T-helper 2 cell treated with Interferon-gamma antibody and Interleukin-4, amounts not matched to agents 100 ng/mL and 5 ng/mL, for 36 hours (primary cell): Measurements from ENCODE around the gene KLHL22. TPM values are rescaled to one million over a fixed set of nuclear protein-coding genes. Genes with fewer than 3 reads are reported as not detected.
"Not testable (repeated sequence)": the region's sequence is repeated elsewhere in the genome, so short reads cannot be mapped to it uniquely, and the experiment has no call there.

Source experiments
- intact Hi-C: fragments of 100-400 bp; cut with micrococcal nuclease; formaldehyde crosslinking; loops from one replicate; pipeline ENCODE4 v1.15.1; 2023
- total RNA-seq: library from RNA; stranded (reverse); gene quantifications from 2 replicates; pipeline ENCODE4 v1.2.3, GENCODE V29; 2022

The KLHL22 gene
- total RNA-seq, result 45.7 and 52.1 TPM in 2 replicates

- intact Hi-C loops, result loop anchor here (10.0 kb wide), 1 partner anchor 210 kb away; no protein-coding TSS in a partner anchor
These were observed at the start of gene KLHL22 for GRCh38 chr22:20494978-20495860. KLHL22 (minus strand) TSS chr22:20495795; CDS start chr22:20489211, 6,584 bp downstream.

GRCh38 chr22:20545318-20545634 is 49.7 kb upstream of the KLHL22 start:
- intact Hi-C loops, result not testable (repeated sequence)

- intact Hi-C loops, result no loop called here
These were observed 47.1 kb upstream of the KLHL22 start for GRCh38 chr22:20542736-20543135.

- intact Hi-C loops, result no loop called here
These were observed 46.5 kb upstream of the KLHL22 start for GRCh38 chr22:20542055-20542454.

GRCh38 chr22:20538875-20539274 is 43.3 kb upstream of the KLHL22 start:
- intact Hi-C loops, result not testable (repeated sequence)

- intact Hi-C loops, result no loop called here
These were observed 42.4 kb upstream of the KLHL22 start for GRCh38 chr22:20537983-20538382.

- intact Hi-C loops, result no loop called here
These were observed 41.7 kb upstream of the KLHL22 start for GRCh38 chr22:20537325-20537756.

GRCh38 chr22:20536590-20537324 is 41.2 kb upstream of the KLHL22 start:
- intact Hi-C loops, result no loop called here

GRCh38 chr22:20533879-20534265 is 38.3 kb upstream of the KLHL22 start:
- intact Hi-C loops, result no loop called here

GRCh38 chr22:20533095-20533878 is 37.7 kb upstream of the KLHL22 start:
- intact Hi-C loops, result no loop called here

GRCh38 chr22:20532256-20532993 is 36.8 kb upstream of the KLHL22 start:
- intact Hi-C loops, result no loop called here

- intact Hi-C loops, result no loop called here
These were observed 36.0 kb upstream of the KLHL22 start for GRCh38 chr22:20531404-20532201.

- intact Hi-C loops, result no loop called here
These were observed 35.5 kb upstream of the KLHL22 start for GRCh38 chr22:20531154-20531403.

- intact Hi-C loops, result no loop called here
These were observed 35.0 kb upstream of the KLHL22 start for GRCh38 chr22:20530368-20531153.

GRCh38 chr22:20528405-20528978 is 32.9 kb upstream of the KLHL22 start:
- intact Hi-C loops, result no loop called here

- intact Hi-C loops, result no loop called here
These were observed 31.2 kb upstream of the KLHL22 start for GRCh38 chr22:20526628-20527355.

GRCh38 chr22:20526305-20526627 is 30.7 kb upstream of the KLHL22 start:
- intact Hi-C loops, result no loop called here

- intact Hi-C loops, result no loop called here
These were observed 29.5 kb upstream of the KLHL22 start for GRCh38 chr22:20525048-20525447.

GRCh38 chr22:20524004-20524481 is 28.4 kb upstream of the KLHL22 start:
- intact Hi-C loops, result no loop called here
